Measurements from ENCODE around the gene SEC16B. TPM values are rescaled to one million over a fixed set of nuclear protein-coding genes. Genes with fewer than 3 reads are reported as not detected.

Gene SEC16B
- total and polyA plus RNA-seq, 12 donors = 0.32 to 19.0 (median 1.5) TPM

GRCh38 chr1:177960939-177961622 lies 8.8 kb downstream of the SEC16B start:
- peaks cover 0 to 99% (median 23%) of the 10 kb centered on the region in 9 donors for H3K36me3 ChIP-seq
- no peaks in the 10 kb centered on the region for H3K9me3 ChIP-seq
- H3K27me3 ChIP-seq = no peaks in the 10 kb centered on the region
- WGBS, 2 donors = 85 to 98% methylated on average over 3 of the region's 3 CpGs
- no peak for TF ChIP-seq CTCF (IDR thresholded peaks at IDR 0.05)
- no peak overlapping the region for H3K27ac ChIP-seq
- no peaks in the 10 kb centered on the region for H3K4me1 ChIP-seq
- intact Hi-C loops (cut with DNase I) = loop anchor here in 1 of 10 donors (10.0 kb wide), 1 partner anchor 224 kb away; no protein-coding TSS in a partner anchor
- DNase-seq (no peak), ATAC-seq (no peak)
- no peak overlapping the region for H3K4me3 ChIP-seq

DNA sequence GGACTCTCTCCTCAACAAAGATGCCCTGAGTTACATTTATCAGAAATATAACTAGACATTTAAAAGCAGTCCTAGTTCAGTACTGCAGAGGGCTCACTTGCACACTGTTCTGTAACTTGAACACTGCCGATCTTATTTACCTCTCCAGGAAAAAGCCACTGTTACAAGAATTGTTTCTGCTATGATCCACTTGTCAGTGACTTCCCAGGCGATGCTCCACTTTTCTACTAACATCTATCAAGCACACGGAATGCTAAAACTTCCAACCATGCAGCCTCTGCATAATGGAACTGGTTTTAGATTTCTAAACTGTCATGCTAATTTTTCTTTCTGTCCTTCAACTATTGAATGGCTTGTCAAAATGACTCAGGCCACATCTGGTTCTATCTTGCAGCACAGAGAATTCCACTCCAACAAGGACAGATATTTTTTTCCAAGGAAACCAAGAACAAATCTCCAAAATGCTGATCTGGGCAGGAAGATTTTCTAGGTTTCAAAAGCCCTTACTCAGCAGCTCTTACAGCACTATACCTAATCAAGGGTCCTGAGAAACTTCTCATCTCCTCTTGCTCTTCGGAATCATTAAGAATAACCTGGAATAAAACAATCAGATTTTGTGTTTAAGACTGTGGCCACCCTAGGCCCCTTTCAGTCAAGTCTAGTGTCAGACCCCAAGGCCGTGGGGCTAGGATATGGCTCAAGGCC lies 9.9 kb downstream of the SEC16B start:
- 60 to 63% methylated on average over 5 of the region's 5 CpGs for WGBS, 2 donors
- intact Hi-C loops (cut with DNase I) = loop anchor here in 6 of 10 donors (10.0 kb wide), 4 partner anchors 75 to 325 kb away; no protein-coding TSS in a partner anchor
- Histone ChIP-seq H3K9me3 (no peaks in the 10 kb centered on the region), H3K27me3 (no peaks in the 10 kb centered on the region), H3K36me3 (peaks cover 0 to 100% (median 23%) of the 10 kb centered on the region in 9 donors), H3K27ac (no peak overlapping the region), H3K4me3 (no peak overlapping the region), H3K4me1 (no peaks in the 10 kb centered on the region)
- ATAC-seq (peak in 4 of 8 donors; percentile 37 to 77 (median 54)), DNase-seq (no peak)
- peak in 8 of 9 donors; percentile 29 to 54 (median 36) for TF ChIP-seq CTCF (IDR thresholded peaks at IDR 0.05)

DNA sequence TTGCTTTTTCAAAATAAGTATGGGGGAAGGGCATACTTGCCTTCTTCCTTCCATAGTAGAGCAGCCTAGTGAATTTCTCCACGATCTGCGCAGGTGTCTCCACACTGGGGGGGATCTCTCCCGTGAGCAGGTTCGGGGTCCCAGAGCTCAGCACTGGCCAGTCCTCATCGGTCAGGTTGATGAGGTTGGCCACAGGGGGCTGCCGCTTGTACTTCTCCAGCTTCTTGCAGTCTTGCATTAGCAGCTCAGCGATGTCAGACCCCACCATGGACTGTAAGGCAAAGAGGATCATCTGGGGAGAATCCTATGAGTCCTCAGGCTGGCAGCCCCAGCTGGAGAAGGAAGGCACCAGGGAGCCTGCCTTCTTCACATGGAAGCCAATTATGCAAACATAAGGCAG lies 11.8 kb downstream of the SEC16B start:
- peak in 1 of 8 donors; percentile 48 for ATAC-seq
- H3K27me3 ChIP-seq = no peaks in the 10 kb centered on the region
- no peak overlapping the region for H3K27ac ChIP-seq
- H3K9me3 ChIP-seq = no peaks in the 10 kb centered on the region
- DNase-seq = no peak
- peaks cover 0 to 90% (median 16%) of the 10 kb centered on the region in 9 donors for H3K36me3 ChIP-seq
- no peaks in the 10 kb centered on the region for H3K4me1 ChIP-seq
- intact Hi-C loops (cut with DNase I) = loop anchor here in 5 of 10 donors (10.0 kb wide), 4 partner anchors 77 to 327 kb away; no protein-coding TSS in a partner anchor
- H3K4me3 ChIP-seq = no peak overlapping the region
- no peak for TF ChIP-seq CTCF (IDR thresholded peaks at IDR 0.05)
- WGBS, 2 donors = 95 to 96% methylated on average over 7 of the region's 7 CpGs

GRCh38 chr1:177954076-177954475 lies 15.8 kb downstream of the SEC16B start:
- DNase-seq = no peak
- intact Hi-C loops (cut with DNase I) = loop anchor here in 5 of 10 donors (10.0 kb wide), 4 partner anchors 81 to 331 kb away; no protein-coding TSS in a partner anchor
- ATAC-seq = no peak
- 98 to 99% methylated on average over 2 of the region's 2 CpGs for WGBS, 2 donors
- Histone ChIP-seq H3K27me3 (no peaks in the 10 kb centered on the region), H3K4me1 (no peaks in the 10 kb centered on the region), H3K9me3 (no peaks in the 10 kb centered on the region), H3K36me3 (peaks cover 0 to 64% (median 15%) of the 10 kb centered on the region in 9 donors), H3K27ac (no peak overlapping the region), H3K4me3 (no peak overlapping the region)
- no peak for TF ChIP-seq CTCF (IDR thresholded peaks at IDR 0.05)
